Uterine smooth muscle cell (primary cell): ENCODE data around the gene NTSR2. TPM values are rescaled to one million over a fixed set of nuclear protein-coding genes. Genes with fewer than 3 reads are reported as not detected.

ENCODE experiments used
- total RNA-seq: library from RNA; depleted of rRNA; stranded (reverse); fragments of >200 nt; gene quantifications from 2 replicates; pipeline ENCODE4 v1.2.3, GENCODE V29; 2014

The NTSR2 gene
- total RNA-seq, result not detected in 2 replicates

GRCh38 chr2:11669454-11670291, at the start of gene NTSR2:
TSS of gene NTSR2 (minus strand) at chr2:11670195. CDS start at chr2:11670129, 66 bp downstream.

Other genes starting within 250 kb of the NTSR2 start
- gene E2F6, start 204.0 kb downstream of the NTSR2 start, total RNA-seq, result 12.4 and 13.8 TPM in 2 replicates
- gene GREB1, start 136.2 kb downstream of the NTSR2 start, total RNA-seq, result 1.8 and 3.0 TPM in 2 replicates
- 115 and 126 TPM in 2 replicates for gene LPIN1, start 76.4 kb upstream of the NTSR2 start, total RNA-seq